HG03064 (cell line): ENCODE data around the gene ALPP.
"Not testable (repeated sequence)": the region's sequence is repeated elsewhere in the genome, so short reads cannot be mapped to it uniquely, and the experiment has no call there.

Experiments used
- ATAC-seq: cut with Tn5 transposase; IDR thresholded peaks from one replicate; pipeline ENCODE4 v1.9.1; 2021; ENCODE audit warnings: low read depth; ENCODE audit not compliant: unreplicated experiment

ALPP gene

GRCh38 chr2:232400256-232401015, 21.9 kb downstream of the ALPP start:
- no peak for ATAC-seq

DNA sequence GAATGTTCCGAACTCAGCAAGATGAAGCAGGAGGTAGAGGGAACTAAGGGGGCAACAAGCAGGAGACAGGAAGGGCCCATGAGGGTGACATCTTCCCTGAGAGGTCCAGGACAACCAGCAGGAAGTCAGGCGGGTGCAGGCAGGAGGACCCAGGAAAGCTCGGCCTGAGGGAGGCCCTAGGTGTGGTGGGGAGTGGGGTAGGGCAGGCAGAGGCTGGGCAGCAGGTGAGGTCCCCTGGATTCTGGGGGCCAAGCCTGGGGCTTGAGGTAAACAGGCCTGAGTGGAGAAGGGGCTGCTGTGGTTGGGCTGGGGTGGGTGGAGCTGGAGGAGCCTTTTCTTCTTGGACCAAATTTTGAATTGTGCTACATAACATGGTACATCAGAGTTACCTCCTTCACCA, 24.0 kb downstream of the ALPP start:
- no peak for ATAC-seq

DNA sequence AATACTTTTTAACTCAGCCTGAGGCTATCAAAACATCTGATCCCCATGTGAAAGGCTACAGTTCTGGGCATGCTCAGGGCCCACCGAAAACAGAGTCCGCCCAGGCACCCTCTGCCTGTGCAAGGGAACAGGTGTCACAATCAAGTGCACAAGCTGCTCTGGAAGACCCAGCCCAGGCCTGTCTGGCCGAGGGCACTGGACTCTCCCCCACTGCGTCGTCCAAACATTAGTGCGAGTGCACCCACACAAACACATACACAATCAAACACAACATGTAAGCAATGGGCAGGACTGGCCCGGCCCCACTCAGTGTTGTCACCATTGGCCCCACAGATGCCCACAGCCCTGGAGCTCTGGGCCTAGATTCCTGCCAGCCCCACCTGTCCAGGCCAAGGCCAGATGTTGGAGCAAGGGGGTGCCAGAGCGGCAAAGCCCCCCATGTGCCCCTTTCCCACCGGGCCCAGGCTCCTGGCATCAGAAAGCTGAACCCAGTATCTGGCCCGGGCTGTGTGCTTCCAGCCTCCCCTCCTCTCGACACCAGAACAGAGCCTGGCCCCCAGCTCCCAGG, 27.5 kb downstream of the ALPP start:
- no peak for ATAC-seq

GRCh38 chr2:232406556-232407310, 28.2 kb downstream of the ALPP start, which contains the start of gene ALPG:
Gene ALPG (plus strand): TSS chr2:232406844. CDS start chr2:232406895, 51 bp downstream.
- ATAC-seq = no peak

DNA sequence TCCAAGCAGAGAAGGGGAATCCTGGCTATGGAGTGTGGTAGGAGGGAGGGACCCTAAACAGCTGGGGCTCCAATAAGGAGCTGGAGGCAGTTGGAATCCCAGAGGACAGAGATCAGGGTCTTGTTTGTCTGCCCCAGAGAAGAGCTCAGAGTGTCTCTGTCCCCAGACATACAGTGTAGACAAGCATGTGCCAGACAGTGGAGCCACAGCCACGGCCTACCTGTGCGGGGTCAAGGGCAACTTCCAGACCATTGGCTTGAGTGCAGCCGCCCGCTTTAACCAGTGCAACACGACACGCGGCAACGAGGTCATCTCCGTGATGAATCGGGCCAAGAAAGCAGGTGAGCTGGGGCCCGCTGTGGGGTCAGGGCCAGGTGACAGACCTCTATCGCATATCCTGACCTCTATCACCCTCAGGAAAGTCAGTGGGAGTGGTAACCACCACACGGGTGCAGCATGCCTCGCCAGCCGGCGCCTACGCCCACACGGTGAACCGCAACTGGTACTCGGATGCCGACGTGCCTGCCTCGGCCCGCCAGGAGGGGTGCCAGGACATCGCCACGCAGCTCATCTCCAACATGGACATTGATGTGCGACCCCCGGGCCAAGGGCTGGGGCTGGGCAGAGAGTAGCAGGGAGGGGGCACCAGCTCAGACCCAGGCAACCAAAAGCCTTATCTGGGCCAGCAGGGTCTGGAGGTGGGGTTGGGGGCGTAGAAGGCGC, 29.0 kb downstream of the ALPP start:
- ATAC-seq = not testable (repeated sequence)

DNA sequence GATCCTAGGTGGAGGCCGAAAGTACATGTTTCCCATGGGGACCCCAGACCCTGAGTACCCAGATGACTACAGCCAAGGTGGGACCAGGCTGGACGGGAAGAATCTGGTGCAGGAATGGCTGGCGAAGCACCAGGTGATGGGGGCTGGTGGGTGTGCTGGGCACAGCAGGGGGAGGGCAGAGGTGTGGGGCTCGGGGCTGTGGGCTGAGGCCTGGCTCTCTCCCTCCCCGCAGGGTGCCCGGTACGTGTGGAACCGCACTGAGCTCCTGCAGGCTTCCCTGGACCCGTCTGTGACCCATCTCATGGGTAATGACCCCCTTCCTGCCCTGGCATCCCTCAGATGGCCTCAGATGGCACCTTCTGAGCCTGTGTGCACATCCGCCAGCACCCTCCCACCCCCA, 29.7 kb downstream of the ALPP start:
- not testable (repeated sequence) for ATAC-seq

- not testable (repeated sequence) for ATAC-seq
These were observed 31.1 kb downstream of the ALPP start for GRCh38 chr2:232409617-232410016.

GRCh38 chr2:232410238-232410900, 31.8 kb downstream of the ALPP start:
- ATAC-seq = no peak

DNA sequence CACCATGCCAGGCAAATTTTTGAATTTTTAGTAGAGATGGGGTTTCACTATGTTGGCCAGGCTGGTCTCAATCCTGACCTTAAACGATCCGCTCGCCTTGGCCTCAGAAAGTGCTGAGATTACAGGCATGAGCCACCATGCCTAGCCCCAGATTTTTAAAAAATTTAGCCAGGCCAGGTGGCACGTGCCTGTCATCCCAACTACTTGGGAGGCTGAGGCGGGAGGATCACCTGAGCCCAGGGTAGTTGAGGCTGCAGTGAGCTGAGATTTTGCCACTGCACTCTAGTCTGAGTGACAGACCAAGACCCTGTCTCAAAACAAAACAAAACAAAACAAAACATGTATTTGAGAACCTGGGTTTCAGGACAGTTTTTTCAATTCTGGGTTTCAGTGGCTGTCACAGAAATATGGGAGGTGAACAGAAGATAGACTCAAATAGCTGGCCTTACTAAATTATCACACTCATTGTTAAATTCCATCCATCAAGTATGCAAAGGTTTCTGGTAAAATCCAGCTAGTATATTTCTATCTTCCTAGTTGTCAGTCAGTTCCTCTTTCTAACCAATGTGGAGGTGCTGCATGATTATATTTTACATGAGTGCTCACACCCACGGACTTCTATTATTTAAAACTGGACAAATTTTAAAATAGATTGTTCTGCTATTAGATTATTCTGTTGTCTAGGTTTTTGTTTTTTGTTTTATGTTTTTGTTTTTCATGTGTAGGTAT, 33.5 kb downstream of the ALPP start:
- ATAC-seq = no peak

DNA sequence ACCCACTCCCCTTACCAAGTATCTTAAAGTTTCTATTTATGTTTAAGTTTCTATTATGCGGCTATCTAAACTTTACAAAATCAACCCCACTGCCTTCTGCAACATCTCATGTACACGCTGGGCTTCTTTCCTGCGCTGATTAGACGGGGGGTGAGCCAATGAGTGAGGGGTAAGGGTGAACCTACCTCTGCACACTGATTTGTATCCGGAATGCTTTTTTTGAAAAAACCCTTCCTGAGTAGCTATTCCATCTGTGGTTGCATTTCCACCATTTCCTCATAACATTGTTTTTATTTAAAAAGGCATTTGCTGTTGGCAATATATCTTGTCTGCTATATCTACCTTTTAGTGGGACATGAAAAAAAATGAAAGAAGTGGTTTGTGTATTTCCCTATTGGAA, 34.4 kb downstream of the ALPP start:
- no peak for ATAC-seq

DNA sequence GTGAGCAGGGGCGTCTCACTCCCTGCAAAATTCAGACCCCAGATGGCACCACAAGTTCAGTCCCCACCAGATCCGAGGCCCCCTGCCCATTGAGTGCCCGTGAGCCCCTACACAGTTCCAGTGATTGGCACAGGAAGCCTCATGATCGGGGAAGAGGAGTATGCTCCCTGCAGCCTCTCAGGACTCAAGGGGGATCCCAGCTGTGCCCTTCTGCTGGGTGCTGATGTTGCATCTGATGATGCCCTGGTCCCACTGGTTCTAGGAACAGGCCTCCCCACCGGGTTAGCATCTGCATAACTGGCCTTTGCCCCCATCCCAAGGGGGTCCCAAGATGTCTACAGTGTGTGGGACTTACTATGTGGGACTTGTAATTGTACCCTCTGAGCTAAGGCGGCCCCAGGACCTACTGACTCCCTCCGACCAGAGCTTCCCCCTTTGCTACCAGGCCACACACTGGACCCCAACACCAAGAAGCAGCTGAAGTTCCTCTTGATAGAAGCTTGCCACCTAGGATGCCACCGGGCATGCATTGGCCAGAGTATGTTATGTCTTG, 36.7 kb downstream of the ALPP start:
- ATAC-seq = no peak

DNA sequence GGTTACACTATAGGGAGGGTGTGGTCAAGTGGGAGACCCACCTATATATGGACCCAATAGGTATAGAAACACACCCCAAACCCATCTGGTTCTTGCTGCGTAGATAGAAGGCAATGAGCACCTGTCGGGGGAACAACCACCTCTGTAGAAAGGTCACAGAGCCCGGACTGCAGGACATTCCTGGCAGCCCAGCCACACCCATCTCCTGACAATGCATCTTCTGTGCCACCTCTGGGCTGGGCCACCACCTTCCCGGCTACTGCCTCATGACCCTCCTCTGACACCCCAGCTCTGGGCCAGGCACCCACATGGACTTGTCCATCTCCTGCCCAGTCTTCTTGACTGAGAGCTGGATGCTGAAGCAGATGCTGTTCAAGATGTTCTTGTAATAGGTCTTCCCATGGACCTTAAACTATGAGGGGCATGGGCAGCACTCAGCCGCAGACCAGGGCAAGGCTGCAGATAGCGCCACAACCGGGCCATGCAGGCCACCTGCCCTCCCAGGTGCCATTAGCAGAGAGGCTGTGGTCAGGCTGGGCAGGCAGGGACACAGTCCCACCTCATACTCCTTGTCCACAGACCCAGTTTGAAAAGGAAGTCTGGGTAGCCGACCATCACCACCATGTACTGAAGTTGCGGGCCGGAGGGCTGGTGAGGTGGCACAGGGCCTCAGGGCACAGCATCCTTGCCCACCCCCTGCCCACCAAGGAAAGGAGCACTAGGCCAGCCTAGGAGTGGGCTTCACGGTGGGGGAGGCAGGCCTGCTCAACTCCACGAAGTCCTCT, 37.4 kb downstream of the ALPP start:
- no peak for ATAC-seq

DNA sequence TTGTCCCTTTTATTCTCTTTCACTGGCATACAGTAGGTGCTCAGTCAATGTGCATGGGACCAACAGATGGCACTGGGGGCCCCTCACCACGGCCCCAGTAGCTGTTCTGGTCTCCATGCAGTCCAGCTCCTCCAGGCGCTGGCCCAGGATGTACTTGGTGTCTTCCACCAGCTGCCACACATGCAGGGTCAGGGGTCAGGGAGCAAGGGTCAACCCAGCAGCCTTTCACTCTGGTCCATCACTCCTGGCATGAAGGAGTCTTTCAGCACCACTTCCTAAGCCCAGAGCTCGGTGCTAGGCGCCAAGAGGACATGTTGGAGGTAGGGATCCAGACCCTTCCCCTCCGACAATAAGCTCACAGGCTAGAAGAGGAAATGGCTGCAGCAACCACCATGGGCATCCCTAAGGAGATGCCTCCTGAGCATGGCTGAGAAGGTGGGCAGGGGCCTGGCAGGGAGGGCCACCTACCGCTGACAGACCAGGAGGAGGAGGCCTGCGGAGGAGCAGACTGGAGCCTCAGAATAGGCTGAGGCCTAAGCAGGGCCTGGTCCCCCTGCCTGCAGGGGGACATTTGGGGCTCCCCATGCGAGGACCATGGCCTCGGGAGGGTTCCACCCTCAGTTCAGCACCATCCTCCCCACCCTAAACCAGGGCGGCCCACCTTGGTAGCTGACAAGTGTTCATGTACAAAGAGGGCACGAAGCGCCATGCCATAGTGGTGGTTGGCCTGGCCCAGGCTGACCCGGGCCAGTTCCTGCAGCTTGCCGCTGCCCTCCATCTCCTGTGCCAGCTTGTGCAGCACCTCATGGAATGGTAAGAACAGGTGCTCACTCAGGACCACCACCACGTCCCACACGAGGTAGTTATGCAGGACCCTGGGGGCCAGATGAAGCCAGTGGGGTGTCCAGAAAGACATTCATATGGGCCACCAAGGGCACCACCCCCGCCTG, 38.2 kb downstream of the ALPP start:
- no peak for ATAC-seq

GRCh38 chr2:232417489-232417888, 38.9 kb downstream of the ALPP start:
- no peak for ATAC-seq

- no peak for ATAC-seq
These were observed 39.5 kb downstream of the ALPP start for GRCh38 chr2:232418056-232418455.

GRCh38 chr2:232418466-232419244, 40.1 kb downstream of the ALPP start:
- no peak for ATAC-seq
